ENCODE measurements around the gene PFDN1. TPM values are rescaled to one million over a fixed set of nuclear protein-coding genes. Genes with fewer than 3 reads are reported as not detected.
"Not testable (repeated sequence)": the region's sequence is repeated elsewhere in the genome, so short reads cannot be mapped to it uniquely, and the experiment has no call there.

Gene PFDN1
- total RNA-seq, 5 donors from 2014 or later (not counting 1 experiment from before 2014, with no cell fraction given), result 26.9 to 32.2 (median 28.1) TPM

GRCh38 chr5:140346348-140347221, 43.7 kb upstream of the PFDN1 start, which contains the start of gene HBEGF:
Gene HBEGF, minus strand, starts transcription at chr5:140346603. Its CDS starts 275 bp downstream, at chr5:140346328.
- Mint-ChIP-seq H3K27ac (peak within 1 kb of the TSS; percentile 36 to 72), H3K9me3 (no peaks in the 10 kb centered on the region), H3K4me1 (peaks cover 46 to 51% (median 50%) of the 10 kb centered on the region in 3 donors), H3K36me3 (no peaks in the 10 kb centered on the region), H3K27me3 (peaks cover 0 to 10% of the 10 kb centered on the region in 2 donors), H3K4me3 (peak within 1 kb of the TSS; percentile 66 to 81 (median 74))
- Histone ChIP-seq H3K4me3 (ENCODE audit: control insufficient read depth in 1 of 2, extremely low read depth in 1 of 2, low read length in 1 of 2) (peak within 1 kb of the TSS; percentile 48 to 73), H3K27ac (ENCODE audit: low read length) (no peak within 1 kb of the TSS), H3K9me3 (no peaks in the 10 kb centered on the region), H3K27me3 (replicated peaks in 1 of 2; ENCODE audit: control insufficient read depth in 2 of 2, extremely low read depth in 1 of 2, insufficient read depth in 2 of 2, low read length in 1 of 2) (peaks cover 0 to 22% of the 10 kb centered on the region in 2 experiments), H3K36me3 (ENCODE audit: control insufficient read depth in 2 of 2, extremely low read depth in 1 of 2, insufficient read depth in 1 of 2, low read length in 1 of 2) (no peaks in the 10 kb centered on the region), H3K4me1 (ENCODE audit: control insufficient read depth in 1 of 2, extremely low read depth in 1 of 2, insufficient read depth in 2 of 2, low read length in 2 of 2) (peaks cover 35 to 38% of the 10 kb centered on the region in 2 experiments)
- CTCF ChIA-PET, result interaction anchor here (0.6 to 2.3 kb wide), 16 partner anchors 8 to 380 kb away, joined by 3 to 13 read pairs (median 3); partner anchors contain the start of genes ANKHD1 (in 1 of the 2) and PFDN1 (in 1 of the 2)
- DNase-seq (peak in 31 of 35 experiments; percentile 4 to 63 (median 26)), ATAC-seq (replicated peaks in 1 of 4) (peak; percentile 70 to 77 (median 75))
- POLR2A ChIA-PET, result no interaction called here
- WGBS (ENCODE audit: insufficient coverage), result 4% methylated on average over 60 of the region's 72 CpGs

- Mint-ChIP-seq H3K27me3 (peaks cover 0 to 8% of the 10 kb centered on the region in 2 donors), H3K36me3 (no peaks in the 10 kb centered on the region), H3K27ac (no peak overlapping the region), H3K4me1 (peaks cover 45 to 55% (median 51%) of the 10 kb centered on the region in 3 donors), H3K9me3 (no peaks in the 10 kb centered on the region), H3K4me3 (peak overlapping the region; percentile 66 to 81 (median 74))
- H3K36me3 ChIP-seq (ENCODE audit: control insufficient read depth in 2 of 2, extremely low read depth in 1 of 2, insufficient read depth in 1 of 2, low read length in 1 of 2), result no peaks in the 10 kb centered on the region
- peak in 1 of 4 experiments; percentile 28 for ATAC-seq (replicated peaks in 1 of 4)
- H3K9me3 ChIP-seq, result no peaks in the 10 kb centered on the region
- H3K4me1 ChIP-seq (ENCODE audit: control insufficient read depth in 1 of 2, extremely low read depth in 1 of 2, insufficient read depth in 2 of 2, low read length in 2 of 2), result peaks cover 37 to 41% of the 10 kb centered on the region in 2 experiments
- POLR2A ChIA-PET, result no interaction called here
- H3K27me3 ChIP-seq (replicated peaks in 1 of 2; ENCODE audit: control insufficient read depth in 2 of 2, extremely low read depth in 1 of 2, insufficient read depth in 2 of 2, low read length in 1 of 2), result peaks cover 0 to 18% of the 10 kb centered on the region in 2 experiments
- H3K4me3 ChIP-seq (ENCODE audit: control insufficient read depth in 1 of 2, extremely low read depth in 1 of 2, low read length in 1 of 2), result peak overlapping the region; percentile 48 to 73
- CTCF ChIA-PET, result interaction anchor here (0.6 to 2.3 kb wide), 11 partner anchors 9 to 380 kb away, joined by 3 to 13 read pairs (median 3); partner anchors contain the start of genes ANKHD1 (in 1 of the 2) and PFDN1 (in 1 of the 2)
- no peak overlapping the region for H3K27ac ChIP-seq (ENCODE audit: low read length)
- 22% methylated on average over 28 of the region's 35 CpGs for WGBS (ENCODE audit: insufficient coverage)
- peak in 2 of 35 experiments; percentile 5 for DNase-seq
Observed at GRCh38 chr5:140345919-140346347, 43.0 kb upstream of the PFDN1 start.

GRCh38 chr5:140344683-140345423, 42.0 kb upstream of the PFDN1 start:
- Mint-ChIP-seq H3K27me3 (peaks cover 0 to 4% of the 10 kb centered on the region in 2 donors), H3K9me3 (no peaks in the 10 kb centered on the region), H3K4me1 (peaks cover 49 to 60% (median 55%) of the 10 kb centered on the region in 3 donors), H3K36me3 (no peaks in the 10 kb centered on the region), H3K27ac (peak overlapping the region; percentile 11 to 28), H3K4me3 (peak overlapping the region; percentile 37 to 74 (median 66))
- Histone ChIP-seq H3K4me1 (ENCODE audit: control insufficient read depth in 1 of 2, extremely low read depth in 1 of 2, insufficient read depth in 2 of 2, low read length in 2 of 2) (peaks cover 37 to 41% of the 10 kb centered on the region in 2 experiments), H3K36me3 (ENCODE audit: control insufficient read depth in 2 of 2, extremely low read depth in 1 of 2, insufficient read depth in 1 of 2, low read length in 1 of 2) (no peaks in the 10 kb centered on the region), H3K27ac (ENCODE audit: low read length) (no peak overlapping the region), H3K9me3 (no peaks in the 10 kb centered on the region), H3K4me3 (ENCODE audit: control insufficient read depth in 1 of 2, extremely low read depth in 1 of 2, low read length in 1 of 2) (no peak overlapping the region), H3K27me3 (replicated peaks in 1 of 2; ENCODE audit: control insufficient read depth in 2 of 2, extremely low read depth in 1 of 2, insufficient read depth in 2 of 2, low read length in 1 of 2) (peaks cover 0 to 13% of the 10 kb centered on the region in 2 experiments)
- ATAC-seq (replicated peaks in 1 of 4), result no peak
- DNase-seq, result no peak
- ChIA-PET CTCF (interaction anchor here (1.0 to 2.2 kb wide), 4 partner anchors 13 to 105 kb away, joined by 3 to 13 read pairs (median 8); no protein-coding TSS in a partner anchor), POLR2A (interaction anchor here in 1 of 2 donors (0.7 kb wide), 1 partner anchor 23 kb away, joined by 5 read pairs; no protein-coding TSS in a partner anchor)
- WGBS (ENCODE audit: insufficient coverage), result no CpG with 5 or more reads among the region's 4 CpGs

GRCh38 chr5:140343849-140344248, 40.9 kb upstream of the PFDN1 start:
- not testable (repeated sequence) for H3K27ac Mint-ChIP-seq

GRCh38 chr5:140342896-140343295, 40.0 kb upstream of the PFDN1 start:
- H3K27me3 ChIP-seq (replicated peaks in 1 of 2; ENCODE audit: control insufficient read depth in 2 of 2, extremely low read depth in 1 of 2, insufficient read depth in 2 of 2, low read length in 1 of 2), result peaks cover 0 to 9% of the 10 kb centered on the region in 2 experiments
- DNase-seq (no peak), ATAC-seq (replicated peaks in 1 of 4) (no peak)
- H3K36me3 Mint-ChIP-seq, result no peaks in the 10 kb centered on the region
- WGBS (ENCODE audit: insufficient coverage), result no CpG with 5 or more reads among the region's 1 CpG
- no peaks in the 10 kb centered on the region for H3K27me3 Mint-ChIP-seq
- no peaks in the 10 kb centered on the region for H3K36me3 ChIP-seq (ENCODE audit: control insufficient read depth in 2 of 2, extremely low read depth in 1 of 2, insufficient read depth in 1 of 2, low read length in 1 of 2)
- H3K27ac ChIP-seq (ENCODE audit: low read length), result peak overlapping the region; percentile 44
- H3K9me3 Mint-ChIP-seq, result no peaks in the 10 kb centered on the region
- CTCF ChIA-PET, result interaction anchor here (0.6 to 0.8 kb wide), 2 partner anchors 30 to 1076 kb away, joined by 3 to 4 read pairs; no protein-coding TSS in a partner anchor
- H3K4me1 ChIP-seq (ENCODE audit: control insufficient read depth in 1 of 2, extremely low read depth in 1 of 2, insufficient read depth in 2 of 2, low read length in 2 of 2), result peaks cover 37 to 41% of the 10 kb centered on the region in 2 experiments
- peak overlapping the region in 1 of 2 donors; percentile 32 for H3K4me3 ChIP-seq (ENCODE audit: control insufficient read depth in 1 of 2, extremely low read depth in 1 of 2, low read length in 1 of 2)
- H3K4me1 Mint-ChIP-seq, result peaks cover 49 to 58% (median 55%) of the 10 kb centered on the region in 3 donors
- POLR2A ChIA-PET, result interaction anchor here in 1 of 2 donors (0.6 kb wide), 2 partner anchors 91 to 1854 kb away, joined by 3 to 9 read pairs; no protein-coding TSS in a partner anchor
- H3K9me3 ChIP-seq, result no peaks in the 10 kb centered on the region
- H3K27ac Mint-ChIP-seq, result peak overlapping the region; percentile 73 to 88
- peak overlapping the region in 1 of 3 donors; percentile 66 for H3K4me3 Mint-ChIP-seq

More at GRCh38 chr5:140343849-140344248, 40.9 kb upstream of the PFDN1 start:
- H3K4me1 Mint-ChIP-seq, result peaks cover 49 to 60% (median 55%) of the 10 kb centered on the region in 3 donors
- H3K27me3 Mint-ChIP-seq; H3K9me3 ChIP-seq; CTCF ChIA-PET; H3K9me3 Mint-ChIP-seq; H3K4me3 ChIP-seq (ENCODE audit: control insufficient read depth in 1 of 2, extremely low read depth in 1 of 2, low read length in 1 of 2); H3K36me3 ChIP-seq (ENCODE audit: control insufficient read depth in 2 of 2, extremely low read depth in 1 of 2, insufficient read depth in 1 of 2, low read length in 1 of 2); H3K36me3 Mint-ChIP-seq; H3K27ac ChIP-seq (ENCODE audit: low read length); DNase-seq; ATAC-seq (replicated peaks in 1 of 4): not testable (repeated sequence)
- POLR2A ChIA-PET, result interaction anchor here in 1 of 2 donors (0.7 kb wide), 1 partner anchor 22 kb away, joined by 5 read pairs; no protein-coding TSS in a partner anchor
- WGBS (ENCODE audit: insufficient coverage), result 100% methylated on average over 4 of the region's 8 CpGs
- peaks cover 37 to 41% of the 10 kb centered on the region in 2 experiments for H3K4me1 ChIP-seq (ENCODE audit: control insufficient read depth in 1 of 2, extremely low read depth in 1 of 2, insufficient read depth in 2 of 2, low read length in 2 of 2)
- peak overlapping the region in 1 of 3 donors; percentile 66 for H3K4me3 Mint-ChIP-seq
- H3K27me3 ChIP-seq (replicated peaks in 1 of 2; ENCODE audit: control insufficient read depth in 2 of 2, extremely low read depth in 1 of 2, insufficient read depth in 2 of 2, low read length in 1 of 2), result peaks cover 0 to 12% of the 10 kb centered on the region in 2 experiments
